ENCODE results near the gene SBK3.
"Not testable (repeated sequence)": the region's sequence is repeated elsewhere in the genome, so short reads cannot be mapped to it uniquely, and the experiment has no call there.

SBK3 gene

DNA sequence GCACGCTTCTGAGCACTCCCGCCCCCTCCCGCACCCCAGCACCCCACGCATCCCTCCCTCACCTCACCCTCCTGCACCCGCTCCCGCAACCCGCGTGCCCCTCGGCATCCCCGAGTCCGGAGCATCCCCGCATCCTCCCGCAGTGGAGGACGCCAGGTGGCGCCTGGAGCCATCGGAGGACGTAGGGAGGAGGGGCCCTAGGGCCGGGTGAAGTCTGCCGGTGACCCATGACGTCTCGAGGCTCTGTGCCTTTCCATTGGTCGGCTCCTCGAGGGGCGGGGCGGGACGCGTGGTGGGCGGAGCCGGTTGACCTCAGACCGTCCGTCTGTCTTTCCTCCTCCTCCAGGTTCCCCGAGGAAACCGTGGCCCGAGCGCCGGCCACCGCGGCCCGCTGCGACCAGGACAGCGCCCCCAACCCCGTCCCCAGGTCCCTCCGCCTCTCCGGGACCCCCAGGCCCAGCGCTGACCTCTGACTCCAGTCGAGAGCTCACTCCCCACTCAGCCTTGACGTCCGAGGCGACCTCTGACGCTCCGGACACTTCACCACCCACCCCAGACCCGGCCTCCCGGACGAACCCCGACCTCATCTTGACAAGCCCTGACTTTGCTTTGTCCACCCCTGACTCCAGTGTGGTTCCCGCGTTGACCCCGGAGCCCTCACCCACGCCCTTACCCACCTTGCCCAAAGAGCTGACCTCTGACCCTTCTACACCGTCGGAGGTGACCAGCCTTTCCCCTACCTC is 28.3 kb downstream of the SBK3 start:
- DNase-seq = peak; percentile 83 to 91 (median 91)

DNA sequence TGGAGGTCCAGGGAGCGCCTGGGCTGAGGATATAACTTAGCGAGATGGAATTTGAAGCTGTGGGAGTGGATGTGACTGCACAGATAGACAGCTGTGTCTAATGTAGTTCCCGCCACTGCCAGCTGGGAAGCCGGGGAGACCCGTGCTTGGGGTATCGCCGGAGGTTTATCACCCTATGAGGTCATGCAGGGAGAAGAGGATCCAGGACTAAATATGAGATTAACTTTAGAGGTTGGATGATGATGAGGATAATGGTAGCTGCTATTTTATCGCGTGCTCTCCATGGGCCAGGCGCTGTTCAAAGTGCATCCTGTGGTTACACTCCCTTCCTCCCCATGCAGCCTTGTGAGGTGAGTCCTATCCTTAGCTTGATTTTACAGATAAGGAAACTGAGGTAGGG is 37.2 kb downstream of the SBK3 start:
- DNase-seq = no peak

DNA sequence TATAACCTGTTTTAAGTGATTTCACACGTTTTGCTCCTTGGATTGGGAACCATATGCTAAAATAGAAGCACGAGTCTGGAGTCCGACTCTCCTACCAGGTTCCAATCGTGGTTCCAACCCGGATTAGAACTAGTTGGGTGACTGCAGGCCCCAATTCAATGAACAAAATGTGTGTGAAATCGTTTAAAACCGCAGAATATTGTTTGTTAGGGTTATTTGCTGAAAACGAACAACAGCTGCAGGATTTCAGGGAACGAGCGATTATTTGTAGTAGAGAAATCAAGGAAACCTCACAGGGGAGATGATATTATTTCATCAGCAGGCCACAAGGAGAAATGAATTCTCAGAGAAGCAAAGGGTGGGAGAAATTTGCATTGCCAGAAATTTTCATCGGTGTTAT is 40.4 kb downstream of the SBK3 start:
- no peak for DNase-seq

DNA sequence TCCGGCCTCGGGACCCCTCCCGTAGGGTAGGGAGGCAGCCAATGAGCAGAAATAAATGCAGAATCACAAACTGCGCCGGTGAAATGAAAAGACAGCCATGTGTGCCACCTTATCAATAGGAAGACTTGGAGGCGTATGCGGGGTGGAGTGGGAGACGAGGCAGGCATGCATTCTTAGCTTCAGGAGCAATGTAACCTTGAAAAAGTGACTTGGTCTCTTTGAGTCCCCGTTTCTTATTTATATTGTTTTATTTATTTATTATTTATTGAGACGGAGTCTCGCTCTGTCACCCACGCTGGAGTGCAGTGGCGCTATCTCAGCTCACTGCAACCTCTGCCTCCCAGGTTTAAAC is 41.1 kb downstream of the SBK3 start:
- no peak for DNase-seq

DNA sequence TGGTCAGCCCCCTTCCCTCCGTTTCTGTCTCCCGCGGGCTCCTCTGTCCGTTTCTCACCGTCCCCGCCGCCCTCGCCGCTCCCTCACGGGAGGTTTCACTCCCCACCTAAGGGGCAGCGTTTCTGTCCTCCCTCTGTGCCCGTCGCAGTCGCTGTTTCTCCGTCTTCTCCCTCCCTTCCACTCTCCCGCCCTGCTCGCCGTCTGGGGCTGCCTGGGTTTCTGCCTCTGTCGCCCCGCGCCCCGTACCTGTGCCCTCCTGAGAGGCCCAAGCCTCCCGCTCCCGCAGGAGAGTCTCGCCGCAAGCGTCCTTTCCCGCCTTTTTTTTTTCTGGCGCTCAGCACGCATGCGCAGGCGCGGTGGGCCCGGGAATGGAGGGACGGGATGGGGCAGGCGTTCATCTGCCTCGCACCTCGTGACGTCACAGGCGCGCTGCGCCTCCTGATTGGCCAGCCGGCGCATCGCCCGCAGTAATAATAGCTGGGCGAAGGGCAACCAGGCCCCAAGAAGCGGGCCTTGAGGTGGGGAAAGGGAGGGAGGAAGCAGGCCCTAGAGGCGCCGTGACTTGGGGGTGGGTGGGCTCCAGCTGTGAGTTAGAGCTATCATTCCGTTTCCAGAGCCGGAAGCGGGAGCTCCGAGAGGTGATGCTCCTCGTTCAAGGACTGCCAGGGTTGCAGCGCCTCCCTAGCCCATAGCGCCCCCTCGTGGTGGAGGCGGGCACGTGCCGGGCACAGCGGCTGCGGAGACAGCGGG is 41.7 kb downstream of the SBK3 start:
- peak; percentile 83 to 96 (median 93) for DNase-seq

DNA sequence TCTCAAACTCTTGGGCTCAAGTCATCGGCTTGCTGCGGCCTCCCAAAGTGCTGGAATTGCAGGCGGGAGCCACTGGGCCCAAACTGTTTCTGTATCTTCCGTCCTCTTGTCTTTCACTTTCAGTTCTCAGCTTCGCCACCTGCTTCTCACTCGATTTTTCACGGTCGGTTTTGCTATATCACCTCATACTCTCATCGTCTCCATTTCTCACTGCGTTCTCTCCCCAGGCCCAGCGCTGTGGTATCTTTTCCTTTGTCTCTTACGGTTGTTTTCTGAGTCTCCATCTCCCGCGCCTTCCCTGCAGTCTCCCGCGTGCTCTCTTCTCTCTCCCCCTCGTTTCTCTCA is 42.2 kb downstream of the SBK3 start:
- DNase-seq = no peak

DNA sequence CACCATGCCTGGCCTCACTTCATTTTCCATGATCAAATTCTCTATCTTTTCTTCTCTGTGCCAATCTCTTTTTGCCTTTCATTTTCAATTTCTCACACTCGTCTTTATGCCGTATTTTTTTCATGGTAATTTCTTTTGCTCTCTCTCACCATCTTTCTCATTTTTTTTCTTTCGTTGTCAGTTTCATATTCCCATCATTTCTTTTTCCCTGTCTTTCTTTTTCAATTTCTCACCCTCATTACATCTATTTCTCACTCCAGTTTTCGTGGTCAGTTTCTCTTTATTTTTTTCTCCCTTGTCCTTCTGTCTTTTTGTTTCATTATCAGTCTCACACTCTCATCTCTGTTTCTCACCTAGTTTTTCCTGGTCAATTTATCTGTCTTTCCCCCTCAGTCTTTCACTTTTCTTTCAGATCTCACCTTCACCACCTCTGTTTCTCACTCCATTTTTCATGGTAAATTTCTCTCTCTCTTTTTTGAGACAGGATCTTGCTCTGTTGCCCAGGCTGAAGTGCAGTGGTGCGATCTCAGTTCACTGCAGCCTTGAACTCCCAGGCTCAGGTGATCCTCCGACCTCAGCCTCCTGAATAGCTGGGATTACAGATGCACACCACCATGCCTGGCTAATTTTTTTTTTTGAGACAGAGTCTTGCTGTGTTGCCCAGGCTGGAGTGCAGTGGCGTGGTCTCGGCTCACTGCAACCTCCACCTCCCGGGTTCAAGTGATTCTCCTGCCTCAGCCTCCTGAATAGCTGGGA is 43.0 kb downstream of the SBK3 start:
- DNase-seq = no peak

DNA sequence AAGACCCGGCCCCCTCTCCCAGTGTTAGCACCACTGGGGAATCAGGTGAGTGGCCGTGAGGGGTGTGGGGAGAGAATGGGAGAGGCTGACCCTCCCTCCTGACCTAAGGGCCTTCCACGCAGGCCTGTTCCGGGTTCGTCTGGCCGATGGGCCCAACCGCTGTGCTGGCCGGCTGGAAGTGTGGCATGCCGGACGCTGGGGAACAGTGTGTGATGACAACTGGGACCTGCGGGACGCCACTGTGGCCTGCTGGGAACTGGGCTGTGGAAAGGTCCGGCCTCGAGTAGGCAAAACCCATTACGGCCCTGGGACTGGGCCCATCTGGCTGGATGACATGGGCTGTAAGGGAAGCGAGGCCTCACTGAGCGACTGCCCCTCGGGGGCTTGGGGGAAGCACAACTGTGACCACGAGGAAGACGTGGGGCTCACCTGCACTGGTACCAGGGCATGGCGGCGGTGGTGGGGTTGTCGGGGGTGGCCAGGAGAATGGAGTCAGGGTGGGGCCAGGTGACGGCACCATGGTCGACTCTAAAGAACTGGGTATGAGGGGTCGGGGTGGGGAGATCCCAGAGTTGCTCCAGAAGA is 44.9 kb downstream of the SBK3 start:
- DNase-seq = no peak

DNA sequence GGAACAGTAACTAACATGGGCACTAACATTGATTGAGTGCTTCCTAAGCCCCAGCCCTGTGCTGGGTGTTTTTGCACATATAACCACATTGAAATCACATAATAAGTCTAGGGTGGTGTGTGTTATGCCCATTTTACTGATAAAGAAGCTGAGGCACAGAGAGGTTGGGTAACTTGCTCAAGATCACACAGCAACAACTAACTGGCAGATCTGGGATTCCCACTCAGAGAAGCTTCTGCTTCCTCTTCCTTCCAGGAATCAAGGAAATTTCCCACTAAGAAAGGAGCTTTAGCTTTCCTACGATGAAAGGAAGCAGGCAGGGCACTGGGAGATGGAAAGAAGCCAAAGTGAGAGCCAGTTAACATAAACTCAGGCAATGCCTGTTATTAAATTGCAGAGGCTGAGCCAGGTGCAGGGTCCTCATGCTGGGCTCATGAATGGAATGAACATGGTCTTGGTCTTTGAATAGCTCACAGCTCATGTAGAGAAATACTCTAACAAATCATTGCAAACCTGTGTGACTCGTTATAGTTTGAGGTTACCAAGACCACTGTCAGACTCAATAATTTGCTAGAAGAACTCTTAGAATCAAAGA is 47.0 kb downstream of the SBK3 start:
- DNase-seq = peak in 1 of 3 experiments; percentile 21

DNA sequence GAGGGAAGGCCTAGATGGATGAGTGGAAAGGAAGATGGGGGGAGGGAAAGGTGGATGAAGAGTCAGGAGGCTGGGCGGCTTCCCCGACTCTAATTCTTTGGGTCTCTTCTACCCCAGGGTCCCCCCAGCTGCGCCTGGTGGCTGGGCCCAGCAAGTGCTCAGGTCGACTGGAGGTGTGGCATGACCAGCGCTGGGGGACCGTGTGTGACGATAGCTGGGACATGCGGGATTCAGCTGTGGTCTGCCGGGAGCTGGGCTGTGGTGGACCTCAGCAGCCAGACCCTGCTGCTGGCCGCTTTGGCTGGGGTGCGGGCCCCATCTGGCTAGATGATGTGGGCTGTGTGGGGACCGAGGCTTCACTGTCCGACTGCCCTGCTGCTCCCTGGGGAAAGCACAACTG is 47.6 kb downstream of the SBK3 start:
- no peak for DNase-seq

DNA sequence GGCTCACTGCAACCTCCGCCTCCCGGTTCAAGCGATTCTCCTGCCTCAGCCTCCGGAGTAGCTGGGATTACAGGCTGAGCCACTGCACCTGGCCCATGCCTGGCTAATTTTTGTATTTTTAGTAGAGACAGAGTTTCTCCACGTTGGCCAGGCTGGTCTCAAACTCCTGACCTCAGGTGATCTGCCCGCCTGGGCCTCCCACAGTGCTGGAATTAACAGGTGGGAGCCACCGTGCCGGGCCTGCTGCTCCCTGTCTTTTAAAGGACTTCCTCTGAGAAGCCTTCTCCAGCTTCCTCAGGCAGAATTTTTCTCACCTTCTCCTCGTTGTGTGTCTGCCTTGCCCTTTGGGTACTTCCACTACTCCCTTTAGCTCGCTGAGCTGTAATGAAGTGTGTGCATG is 48.5 kb downstream of the SBK3 start:
- DNase-seq = not testable (repeated sequence)

DNA sequence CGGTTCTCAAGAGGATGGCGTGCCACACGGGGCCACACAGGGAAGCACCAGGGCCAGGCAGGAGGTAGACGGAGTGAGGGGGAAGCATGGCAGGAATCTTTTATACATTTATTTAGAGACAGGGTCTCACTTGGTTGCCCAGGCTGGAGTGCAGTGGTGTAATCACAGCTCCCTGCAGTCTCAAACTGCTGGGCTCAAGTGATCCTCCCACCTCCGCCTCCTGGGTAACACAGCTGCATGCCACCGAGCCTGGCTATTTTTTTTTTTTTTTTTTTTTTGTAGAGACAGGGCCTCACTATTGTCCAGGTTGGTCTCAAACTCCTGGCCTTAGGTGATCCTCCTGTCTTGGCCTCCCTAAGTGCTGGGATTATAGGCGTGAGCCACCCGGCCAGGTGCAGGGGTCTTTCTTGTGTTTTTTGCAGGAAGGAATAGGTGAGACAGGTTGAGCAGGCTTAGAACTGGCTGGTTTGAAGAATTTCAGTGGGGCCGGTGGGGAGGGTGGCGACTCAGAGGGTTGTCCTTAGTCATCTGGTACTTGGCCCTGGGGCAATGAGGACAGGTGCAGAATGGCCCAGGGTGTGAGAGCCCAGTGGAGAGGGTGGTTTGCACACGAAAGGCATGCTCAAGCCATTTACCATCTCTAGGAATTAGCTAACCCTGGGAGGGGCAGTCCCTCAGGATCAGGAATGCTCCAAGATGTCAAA is 49.5 kb downstream of the SBK3 start:
- DNase-seq = peak in 1 of 3 experiments; percentile 11

DNA sequence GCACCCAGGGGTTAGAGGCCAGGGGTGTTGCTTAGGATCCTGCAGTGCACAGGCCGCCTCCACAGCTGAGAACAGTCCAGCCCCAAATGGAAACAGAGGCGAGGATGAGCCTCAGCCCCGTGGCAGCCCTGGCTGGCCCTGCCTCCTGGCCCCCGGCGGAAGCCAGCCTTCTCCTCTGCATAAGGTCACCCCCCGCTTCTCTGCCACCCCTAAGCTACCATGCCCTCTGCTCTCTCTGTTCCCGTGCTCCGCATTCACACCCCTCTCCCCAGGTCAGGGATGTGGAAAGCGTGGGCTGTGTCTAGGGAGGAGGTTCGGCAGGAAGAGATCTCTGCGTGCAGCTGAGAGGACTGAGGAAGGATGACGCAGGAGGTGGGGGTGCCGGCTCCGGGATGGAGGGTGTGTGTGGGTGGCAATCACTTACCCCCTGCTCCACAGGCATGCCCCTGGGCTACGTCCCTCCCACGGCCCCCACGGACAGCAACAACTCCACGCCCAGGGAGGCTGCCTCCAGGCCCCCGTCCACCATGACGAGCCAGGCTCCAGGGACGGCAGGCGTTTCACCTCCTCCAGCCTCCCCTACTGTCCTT is 51.1 kb downstream of the SBK3 start:
- DNase-seq = no peak

DNA sequence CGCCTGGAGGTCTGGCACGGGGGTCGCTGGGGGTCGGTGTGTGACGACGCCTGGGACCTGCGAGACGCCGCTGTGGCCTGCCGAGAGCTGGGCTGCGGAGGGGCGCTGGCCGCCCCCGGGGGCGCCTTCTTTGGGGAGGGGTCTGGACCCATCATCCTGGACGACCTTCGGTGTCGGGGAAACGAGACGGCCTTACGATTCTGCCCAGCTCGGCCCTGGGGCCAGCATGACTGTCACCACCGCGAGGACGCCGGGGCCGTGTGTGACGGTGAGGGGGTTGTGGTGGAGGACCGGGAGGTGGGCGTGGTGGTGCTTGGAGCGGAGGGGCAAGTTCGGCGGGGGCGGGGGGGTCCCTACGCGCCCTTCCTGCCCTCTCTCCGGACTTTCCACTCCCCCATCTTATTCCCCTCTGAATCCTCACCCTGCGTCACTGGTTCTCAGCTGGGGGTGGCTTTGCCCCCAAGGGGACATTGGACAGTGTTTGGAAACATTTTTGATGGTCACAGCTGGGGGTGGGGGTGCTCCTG is 51.6 kb downstream of the SBK3 start:
- DNase-seq = no peak

DNA sequence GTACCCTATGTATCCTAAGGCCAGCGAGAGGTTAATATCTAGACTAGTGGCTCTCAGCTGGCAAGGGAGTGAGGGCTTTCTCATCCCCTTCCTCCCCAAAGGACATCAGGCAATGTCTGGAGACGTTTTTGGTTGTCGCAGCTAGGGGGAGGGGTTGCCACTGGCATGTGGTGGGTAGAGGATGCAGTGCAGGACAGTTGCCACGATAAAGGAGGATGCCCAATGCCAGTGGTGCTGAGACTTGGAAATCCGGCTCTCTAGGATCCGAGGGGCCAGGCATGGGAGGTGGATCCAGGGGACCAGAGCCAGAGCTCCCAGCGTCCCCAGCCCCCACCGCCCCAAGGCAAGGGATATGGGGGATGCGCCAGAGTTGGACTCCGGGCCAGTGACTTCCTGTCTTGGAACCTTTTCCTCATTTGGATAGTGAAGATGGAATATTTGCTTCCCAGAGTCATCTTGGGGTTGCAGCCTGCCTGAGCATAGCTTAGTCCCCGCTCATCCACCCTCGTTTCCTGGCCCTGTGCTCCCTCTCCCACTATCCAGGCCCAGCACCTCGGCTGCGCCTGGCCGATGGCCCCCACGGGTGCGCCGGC is 52.2 kb downstream of the SBK3 start:
- DNase-seq = no peak

DNA sequence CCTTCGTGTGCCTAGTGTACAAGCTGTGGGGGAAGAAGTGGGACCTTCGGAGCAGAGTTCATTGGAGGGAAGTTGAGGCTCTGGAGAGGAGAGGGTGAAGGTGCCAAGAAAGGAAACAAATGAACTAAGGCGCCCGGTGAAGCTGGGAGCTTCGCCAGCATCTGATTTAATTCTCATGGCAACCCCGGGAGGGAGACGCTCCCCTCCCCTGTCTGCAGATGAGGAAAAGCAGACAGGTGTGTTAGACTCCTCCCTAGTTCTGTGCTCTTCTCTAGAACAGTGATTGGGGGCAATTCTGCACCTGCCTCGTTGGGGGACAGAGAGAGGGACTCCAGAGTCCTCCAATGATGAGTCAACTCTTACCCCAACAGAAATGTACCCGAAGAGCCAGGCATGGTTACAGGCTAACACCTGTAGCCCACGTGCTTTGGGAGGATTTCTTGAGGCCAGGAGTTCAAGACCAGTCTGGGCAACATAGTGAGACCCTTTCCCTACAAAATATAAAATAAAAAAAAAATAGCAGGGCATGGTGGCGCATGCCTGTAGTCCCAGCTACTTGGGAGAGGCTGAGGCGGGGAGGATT is 52.9 kb downstream of the SBK3 start:
- peak in 2 of 3 experiments; percentile 10 to 22 for DNase-seq

DNA sequence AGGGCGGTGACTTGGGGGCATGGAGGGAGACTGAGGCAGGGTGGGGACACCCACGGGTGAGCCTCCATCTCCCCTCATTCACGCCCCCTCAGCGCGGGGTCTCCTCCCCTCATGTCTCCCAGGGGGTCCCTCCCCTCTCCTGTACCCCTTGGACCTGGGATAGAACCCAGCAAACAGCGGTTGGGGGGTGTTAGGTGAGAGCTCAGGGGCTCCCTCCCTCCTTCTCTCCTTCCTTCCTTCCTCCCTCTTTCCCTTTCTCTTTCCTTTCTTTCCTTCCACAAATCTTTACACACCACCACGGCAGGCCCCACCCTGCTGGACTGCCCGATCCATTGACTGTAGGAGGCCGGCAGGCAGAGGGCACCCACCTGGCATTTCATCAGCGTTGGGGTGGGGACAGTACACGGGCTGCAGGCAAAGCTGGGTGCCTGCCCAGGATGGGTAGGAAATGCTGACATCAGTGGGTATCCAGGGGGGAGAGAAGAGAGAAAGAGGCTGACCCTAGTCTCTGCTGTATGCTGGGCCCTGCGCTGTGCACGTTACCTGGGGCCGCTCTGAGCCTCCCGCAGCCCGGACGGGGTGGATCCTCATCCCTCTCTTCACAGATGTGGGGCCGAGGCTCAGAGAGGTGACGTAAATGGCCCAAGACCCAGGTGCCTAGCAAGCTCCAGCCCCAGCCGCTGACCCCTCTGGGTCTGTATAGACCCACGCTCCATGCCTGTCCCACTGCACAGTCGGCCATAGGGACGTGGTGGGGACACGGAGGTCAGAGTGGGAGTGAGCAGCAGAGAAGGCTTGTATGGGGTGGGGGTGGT is 53.6 kb downstream of the SBK3 start:
- no peak for DNase-seq

All from NCI-H1417 (cell line).